SK-N-SH (cell line): ENCODE measurements around the gene NCKAP5. TPM values are rescaled to one million over a fixed set of nuclear protein-coding genes. Genes with fewer than 3 reads are reported as not detected.

Experiments used
- CTCF ChIA-PET: fragments of 300-600, 350-600 bp; formaldehyde crosslinking; extraction: SDS; loops from one replicate; lab custom pipeline; 2021; lab: Yijun Ruan, JAX
- POLR2A ChIA-PET: fragments of 350-600 bp; sonication (Branson Sonifier 250); formaldehyde crosslinking; extraction: SDS; loops from one replicate; lab custom pipeline; 2020; ENCODE audit warnings: antibody characterized with exemption, inconsistent platforms; lab: Yijun Ruan, JAX
- DNase-seq: peaks from one replicate; pipeline ENCODE4 v3.0.0; 2012
- H2AFZ ChIP-seq: fragments of 200-600 bp; sonication (generic); 2 replicates; pipeline ENCODE4 v1.8.1; 2016; ENCODE audit warnings: antibody characterized with exemption, mild to moderate bottlenecking, low read depth
- H3F3A ChIP-seq: fragments of 200-600 bp; sonication (generic); replicated peaks from 2 replicates; pipeline ENCODE3; 2016; ENCODE audit warnings: antibody characterized with exemption, mild to moderate bottlenecking; ENCODE audit not compliant: insufficient read depth
- H3K27ac ChIP-seq, 2 experiments: fragments of 200-500 bp in 1 of 2; fragments of 200-600 bp in 1 of 2; sonication (Bioruptor generic) in 1 of 2; sonication (generic), shearing (Covaris generic) in 1 of 2; 2 replicates each; pipeline versions ENCODE4 v1.5.1 to v1.6.1; 2014 to 2016; ENCODE audit warnings: low read depth in 2 of 2, inconsistent platforms in 1 of 2, low read length in 1 of 2, mild to moderate bottlenecking in 1 of 2, mixed read lengths in 1 of 2
- H3K27me3 ChIP-seq: fragments of 200-600 bp; sonication (generic), shearing (Covaris generic); 2 replicates; pipeline ENCODE4 v1.6.1; 2016; ENCODE audit warnings: mixed run types; ENCODE audit not compliant: insufficient read depth
- H3K36me3 ChIP-seq, 2 experiments: fragments of 200-500 bp in 1 of 2; fragments of 200-600 bp in 1 of 2; sonication (Bioruptor generic) in 1 of 2; sonication (generic) in 1 of 2; replicated peaks in 1 of 2; 2 replicates each; pipeline versions ENCODE3 to v1.5.1; 2014 to 2016; ENCODE audit warnings: low read length in 1 of 2, mild to moderate bottlenecking in 1 of 2; ENCODE audit not compliant: insufficient read depth in 2 of 2, control insufficient read depth in 1 of 2
- H3K4me1 ChIP-seq, 2 experiments: fragments of 200-500 bp in 1 of 2; fragments of 200-600 bp in 1 of 2; sonication (Bioruptor generic) in 1 of 2; sonication (generic), shearing (Covaris generic) in 1 of 2; 2 replicates each; pipeline versions ENCODE4 v1.5.1 to v1.6.1; 2014 to 2016; ENCODE audit warnings: low read depth in 1 of 2, low read length in 1 of 2, mixed run types in 1 of 2; ENCODE audit not compliant: insufficient read depth in 2 of 2, control insufficient read depth in 1 of 2
- H3K4me2 ChIP-seq: fragments of 200-600 bp; sonication (generic), shearing (Covaris generic); 2 replicates; pipeline ENCODE4 v1.6.1; 2017; ENCODE audit warnings: mixed run types
- H3K4me3 ChIP-seq, 2 experiments: fragments of 200-500 bp in 1 of 2; fragments of 200-600 bp in 1 of 2; sonication (Bioruptor generic) in 1 of 2; sonication (generic), shearing (Covaris generic) in 1 of 2; 2 replicates each; pipeline versions ENCODE4 v1.5.1 to v1.8.1; 2014 to 2016; ENCODE audit warnings: low read depth in 2 of 2, inconsistent platforms in 1 of 2, low read length in 1 of 2, mild to moderate bottlenecking in 1 of 2, mixed read lengths in 1 of 2, moderate library complexity in 1 of 2
- H3K79me2 ChIP-seq: fragments of 200-600 bp; sonication (generic); 2 replicates; pipeline ENCODE4 v1.8.1; 2017; ENCODE audit warnings: mild to moderate bottlenecking; ENCODE audit not compliant: insufficient read depth
- H3K9ac ChIP-seq: fragments of 200-600 bp; sonication (generic); 2 replicates; pipeline ENCODE4 v1.6.1; 2017; ENCODE audit warnings: mixed run types
- H3K9me2 ChIP-seq: fragments of 200-600 bp; sonication (generic); 2 replicates; pipeline ENCODE4 v1.6.1; 2017; ENCODE audit warnings: mixed run types
- H3K9me3 ChIP-seq: fragments of 200-600 bp; sonication (generic); 2 replicates; pipeline ENCODE4 v1.6.1; 2017; ENCODE audit warnings: mixed run types, mild to moderate bottlenecking, moderate library complexity
- H4K20me1 ChIP-seq: fragments of 200-600 bp; sonication (generic); 2 replicates; pipeline ENCODE4 v1.6.1; 2017; ENCODE audit warnings: mild to moderate bottlenecking, mixed run types; ENCODE audit not compliant: insufficient read depth
- CTCF ChIP-seq: fragments of 200-600 bp; sonication (generic); IDR thresholded peaks from 2 replicates; pipeline ENCODE4 v1.6.1; 2017; ENCODE audit warnings: antibody characterized with exemption, mild to moderate bottlenecking, moderate library complexity
- ELF1 ChIP-seq: IDR thresholded peaks from 2 replicates; pipeline ENCODE4 v1.4.0; 2012
- EP300 ChIP-seq, 2 experiments: IDR thresholded peaks; 2 replicates each; pipeline versions ENCODE4 v1.4.0 to v1.6.1; 2012; ENCODE audit warnings: borderline replicate concordance in 1 of 2, low read depth in 1 of 2, low read length in 1 of 2
- FOSL2 ChIP-seq: IDR thresholded peaks from 2 replicates; pipeline ENCODE4 v1.4.0; 2012; ENCODE audit warnings: low read depth, mild to moderate bottlenecking, moderate library complexity, borderline replicate concordance
- FOXM1 ChIP-seq: IDR thresholded peaks from 2 replicates; pipeline ENCODE4 v1.4.0; 2012; ENCODE audit warnings: low read depth, mild to moderate bottlenecking
- NFIC ChIP-seq: IDR thresholded peaks from 2 replicates; pipeline ENCODE4 v1.4.0; 2012; ENCODE audit warnings: borderline replicate concordance
- PBX3 ChIP-seq: IDR thresholded peaks from 2 replicates; pipeline ENCODE4; 2012
- POLR2AphosphoS5 ChIP-seq: IDR thresholded peaks from 2 replicates; pipeline ENCODE4 v1.6.1; 2012; ENCODE audit warnings: low read depth, low read length
- RAD21 ChIP-seq: IDR thresholded peaks from 2 replicates; pipeline ENCODE4 v1.6.1; 2012; ENCODE audit warnings: mild to moderate bottlenecking, low read length
- RCOR1 ChIP-seq: fragments of 150-350 bp; IDR thresholded peaks from 2 replicates; pipeline ENCODE4 v1.6.1; 2017; ENCODE audit warnings: antibody characterized with exemption, low read length
- RXRA ChIP-seq: IDR thresholded peaks from 2 replicates; pipeline ENCODE4 v1.4.0; 2012; ENCODE audit warnings: low read depth, mild to moderate bottlenecking, borderline replicate concordance
- SIN3A ChIP-seq: IDR thresholded peaks from 2 replicates; pipeline ENCODE4 v1.6.1; 2012; ENCODE audit warnings: low read depth, mild to moderate bottlenecking, low read length, moderate library complexity, borderline replicate concordance
- USF1 ChIP-seq: IDR thresholded peaks from 2 replicates; pipeline ENCODE4 v1.4.0; 2012; ENCODE audit warnings: low read depth, borderline replicate concordance
- USF2 ChIP-seq: fragments of 150-350 bp; IDR thresholded peaks from 2 replicates; pipeline ENCODE4 v1.6.1; 2017; ENCODE audit warnings: antibody characterized with exemption, low read length, low read depth, borderline replicate concordance
- YY1 ChIP-seq: IDR thresholded peaks from 2 replicates; pipeline ENCODE4 v1.4.0; 2012; ENCODE audit warnings: low read depth, mild to moderate bottlenecking
- WGBS: methylation state at CpG from one replicate; pipeline ENCODE4 v1.1.6; 2017; ENCODE audit warnings: low lambda C conversion rate; 5-methylcytosine and 5-hydroxymethylcytosine counted together
- polyA plus RNA-seq, 3 experiments: library from polyadenylated mRNA; depleted of rRNA; stranded (reverse); fragments of >200 nt; gene quantifications; 2 replicates each; pipeline ENCODE4 v1.2.3, GENCODE V29; 2012

NCKAP5 gene
- polyA plus RNA-seq, 1 of the 3 experiments (the other 2 are of a cell fraction): 0.02 TPM

GRCh38 chr2:133343018-133343352, 225.3 kb downstream of the NCKAP5 start:
- ChIA-PET CTCF (no interaction called here), POLR2A (no interaction called here)
- Histone ChIP-seq H3K27ac (no peak overlapping the region), H3K27me3 (no peaks in the 10 kb centered on the region), H3K4me2 (no peak overlapping the region), H3K9me3 (no peaks in the 10 kb centered on the region), H2AFZ (no peak overlapping the region), H3K4me1 (no peaks in the 10 kb centered on the region), H3K9ac (no peak overlapping the region), H4K20me1 (no peaks in the 10 kb centered on the region), H3K79me2 (no peaks in the 10 kb centered on the region), H3K4me3 (no peak overlapping the region), H3F3A (no peaks in the 10 kb centered on the region), H3K36me3 (no peaks in the 10 kb centered on the region), H3K9me2 (no peaks in the 10 kb centered on the region)
- no peak for DNase-seq
- TF ChIP-seq POLR2AphosphoS5: no peak
- TF ChIP-seq EP300 (IDR thresholded peaks at IDR 0.05; ENCODE audit: borderline replicate concordance in 1 of 2, low read depth in 1 of 2, low read length in 1 of 2): no peak
- TF ChIP-seq FOSL2: no peak
- no peak for TF ChIP-seq USF1
- TF ChIP-seq PBX3: no peak
- TF ChIP-seq USF2: no peak
- TF ChIP-seq RAD21: no peak
- TF ChIP-seq FOXM1: no peak
- TF ChIP-seq NFIC: no peak
- no peak for TF ChIP-seq ELF1
- no peak for TF ChIP-seq YY1

GRCh38 chr2:133342286-133343017, 225.8 kb downstream of the NCKAP5 start:
- Histone ChIP-seq H3K27me3 (no peaks in the 10 kb centered on the region), H4K20me1 (no peaks in the 10 kb centered on the region), H3K4me2 (no peak overlapping the region), H3K9me2 (no peaks in the 10 kb centered on the region), H3K9me3 (no peaks in the 10 kb centered on the region), H3K79me2 (no peaks in the 10 kb centered on the region), H3K9ac (no peak overlapping the region), H3K4me1 (no peaks in the 10 kb centered on the region), H3K27ac (no peak overlapping the region), H3K36me3 (no peaks in the 10 kb centered on the region), H3F3A (no peaks in the 10 kb centered on the region), H3K4me3 (no peak overlapping the region), H2AFZ (no peak overlapping the region)
- DNase-seq: no peak
- 41% methylated on average over 2 of the region's 2 CpGs for WGBS
- ChIA-PET CTCF (no interaction called here), POLR2A (no interaction called here)
- no peak for TF ChIP-seq PBX3
- no peak for TF ChIP-seq RXRA
- no peak for TF ChIP-seq CTCF
- no peak for TF ChIP-seq POLR2AphosphoS5
- TF ChIP-seq SIN3A: no peak
- TF ChIP-seq YY1: no peak
- TF ChIP-seq RCOR1: no peak
